Esophagus squamous epithelium (tissue), 4 donors: Measurements from ENCODE around the gene GLB1L2.

Experiments used
- POLR2A ChIP-seq, 4 donors: fragments of 450-650 bp; IDR thresholded peaks; one replicate each; pipeline ENCODE4 v1.6.1; 2017; ENCODE audit warnings: antibody characterized with exemption in 4 of 4, mild to moderate bottlenecking in 4 of 4, moderate library complexity in 3 of 4
- TF ChIP-seq, protein P1 (sequence below), 6 experiments: fragments of 450-650 bp in 4 of 6; fragments of 200-600 bp in 2 of 6; sonication (generic) in 2 of 6; IDR thresholded peaks; one replicate each; pipeline ENCODE4 v1.5.1; 2016 to 2019; ENCODE audit warnings: antibody characterized with exemption in 6 of 6, mild to moderate bottlenecking in 4 of 6, moderate library complexity in 4 of 6

DNA sequence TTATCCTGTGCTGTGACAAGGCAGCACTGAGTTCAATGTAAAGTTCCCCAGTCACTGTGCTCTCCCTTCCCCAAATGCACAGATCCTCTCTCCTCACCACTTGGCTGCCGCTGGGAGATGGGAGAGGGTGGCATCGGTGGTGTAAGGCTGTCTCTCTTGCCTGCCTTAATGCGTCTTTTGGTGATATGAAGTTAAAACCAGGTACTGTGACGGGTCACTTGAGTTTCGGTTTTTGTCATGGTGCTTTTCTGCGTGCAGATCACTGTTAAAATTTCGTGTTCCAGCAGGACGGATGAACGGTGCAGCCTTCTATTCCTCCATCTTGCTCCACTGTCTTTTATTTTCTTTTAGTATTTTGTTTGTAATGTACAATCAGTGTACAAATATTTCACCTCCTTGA, 18.6 kb downstream of the GLB1L2 start:
- TF ChIP-seq, protein P1, sequence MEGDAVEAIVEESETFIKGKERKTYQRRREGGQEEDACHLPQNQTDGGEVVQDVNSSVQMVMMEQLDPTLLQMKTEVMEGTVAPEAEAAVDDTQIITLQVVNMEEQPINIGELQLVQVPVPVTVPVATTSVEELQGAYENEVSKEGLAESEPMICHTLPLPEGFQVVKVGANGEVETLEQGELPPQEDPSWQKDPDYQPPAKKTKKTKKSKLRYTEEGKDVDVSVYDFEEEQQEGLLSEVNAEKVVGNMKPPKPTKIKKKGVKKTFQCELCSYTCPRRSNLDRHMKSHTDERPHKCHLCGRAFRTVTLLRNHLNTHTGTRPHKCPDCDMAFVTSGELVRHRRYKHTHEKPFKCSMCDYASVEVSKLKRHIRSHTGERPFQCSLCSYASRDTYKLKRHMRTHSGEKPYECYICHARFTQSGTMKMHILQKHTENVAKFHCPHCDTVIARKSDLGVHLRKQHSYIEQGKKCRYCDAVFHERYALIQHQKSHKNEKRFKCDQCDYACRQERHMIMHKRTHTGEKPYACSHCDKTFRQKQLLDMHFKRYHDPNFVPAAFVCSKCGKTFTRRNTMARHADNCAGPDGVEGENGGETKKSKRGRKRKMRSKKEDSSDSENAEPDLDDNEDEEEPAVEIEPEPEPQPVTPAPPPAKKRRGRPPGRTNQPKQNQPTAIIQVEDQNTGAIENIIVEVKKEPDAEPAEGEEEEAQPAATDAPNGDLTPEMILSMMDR (IDR thresholded peaks at IDR 0.05): no peak
- TF ChIP-seq POLR2A (IDR thresholded peaks at IDR 0.05): no peak
